OCI-LY7 (cell line): ENCODE measurements around the gene PXDC1.

Experiments
- CTCF ChIP-seq: fragments of 200-600 bp; sonication (generic); conservative IDR thresholded peaks from 2 replicates; pipeline ENCODE4 v1.5.1; 2014; ENCODE audit warnings: mild to moderate bottlenecking, antibody characterized with exemption, low read length, moderate library complexity, mixed read lengths
- EZH2phosphoT487 ChIP-seq: fragments of 200-600 bp; sonication (generic); IDR thresholded peaks from 2 replicates; pipeline ENCODE4 v1.6.1; 2018; ENCODE audit warnings: low read depth, borderline replicate concordance, mild to moderate bottlenecking, mixed run types, antibody characterized with exemption, low read length, moderate library complexity, mixed read lengths

GRCh38 chr6:3739311-3739897 is 12.1 kb downstream of the PXDC1 start:
- TF ChIP-seq EZH2phosphoT487 (no peak), CTCF (no peak)
